Head of caudate nucleus (tissue), 42 donors: ENCODE results near the gene GFPT2.

Source experiments
- DNase-seq, 42 donors: peaks; one replicate each; pipeline versions ENCODE4 v3.0.0 to v3.0.0-alpha.2; 2020 to 2021; ENCODE audit warnings: mixed read lengths in 7 of 42
- intact Hi-C: fragments of 100-400 bp; cut with DNase I; formaldehyde crosslinking; loops from one replicate; pipeline ENCODE4 v1.15.0; 2022

Gene GFPT2

GRCh38 chr5:180380441-180380840 is 27.3 kb upstream of the GFPT2 start:
- no peak for DNase-seq
- intact Hi-C loops: no loop called here

- intact Hi-C loops: no loop called here
- DNase-seq: no peak
Measured at GRCh38 chr5:180379355-180380070, 26.4 kb upstream of the GFPT2 start.

- intact Hi-C loops: no loop called here
- DNase-seq: peak in 1 of 42 donors; percentile 23
Measured at GRCh38 chr5:180378438-180379344, 25.6 kb upstream of the GFPT2 start.

- intact Hi-C loops: no loop called here
- no peak for DNase-seq
Measured at GRCh38 chr5:180377556-180378197, 24.5 kb upstream of the GFPT2 start.

GRCh38 chr5:180376511-180376910 is 23.4 kb upstream of the GFPT2 start:
- DNase-seq: no peak
- intact Hi-C loops: no loop called here

- intact Hi-C loops: no loop called here
- no peak for DNase-seq
Measured at GRCh38 chr5:180375955-180376354, 22.8 kb upstream of the GFPT2 start.

GRCh38 chr5:180375291-180375690 is 22.2 kb upstream of the GFPT2 start:
- no peak for DNase-seq
- intact Hi-C loops: no loop called here

GRCh38 chr5:180373870-180374269 is 20.7 kb upstream of the GFPT2 start:
- intact Hi-C loops: no loop called here

GRCh38 chr5:180373454-180373853 is 20.3 kb upstream of the GFPT2 start:
- intact Hi-C loops: no loop called here
- DNase-seq: no peak

More at GRCh38 chr5:180373870-180374269, 20.7 kb upstream of the GFPT2 start:
- DNase-seq: no peak

- no peak for DNase-seq
Measured at GRCh38 chr5:180371949-180372348, 18.8 kb upstream of the GFPT2 start.

GRCh38 chr5:180370861-180371641 is 17.9 kb upstream of the GFPT2 start:
- DNase-seq: peak in 40 of 42 donors; percentile 18 to 84 (median 54)
- intact Hi-C loops: no loop called here

More at GRCh38 chr5:180371949-180372348, 18.8 kb upstream of the GFPT2 start:
- intact Hi-C loops: no loop called here

GRCh38 chr5:180367991-180368390 is 14.9 kb upstream of the GFPT2 start:
- intact Hi-C loops: no loop called here

GRCh38 chr5:180367300-180367699 is 14.2 kb upstream of the GFPT2 start:
- intact Hi-C loops: no loop called here
- no peak for DNase-seq

More at GRCh38 chr5:180367991-180368390, 14.9 kb upstream of the GFPT2 start:
- DNase-seq: peak; percentile 47 to 93 (median 77)

GRCh38 chr5:180366326-180366725 is 13.2 kb upstream of the GFPT2 start:
- intact Hi-C loops: no loop called here
- peak; percentile 49 to 90 (median 76) for DNase-seq

- intact Hi-C loops: no loop called here
- no peak for DNase-seq
Measured at GRCh38 chr5:180365829-180366228, 12.7 kb upstream of the GFPT2 start.

- no peak for DNase-seq
- intact Hi-C loops: no loop called here
Measured at GRCh38 chr5:180364306-180364856, 11.2 kb upstream of the GFPT2 start.

- no peak for DNase-seq
- intact Hi-C loops: no loop called here
Measured at GRCh38 chr5:180360078-180360957, 7.2 kb upstream of the GFPT2 start.

GRCh38 chr5:180358694-180359093 is 5.6 kb upstream of the GFPT2 start:
- no peak for DNase-seq
- intact Hi-C loops: no loop called here
